A549 (cell line): ENCODE results near the gene SLCO3A1. TPM values are rescaled to one million over a fixed set of nuclear protein-coding genes. Genes with fewer than 3 reads are reported as not detected.

ENCODE experiments used
- ATAC-seq, 2 experiments: fragments of 200-7000 bp in 1 of 2; fragments of >200 bp in 1 of 2; cut with Nextera tagmentation in 1 of 2; cut with Tn5 transposase in 1 of 2; 3 replicates each; pipeline versions ENCODE4 v1.8.0 to v1.9.1; 2018 to 2020; ENCODE audit warnings: mild to moderate bottlenecking in 1 of 2, moderate library complexity in 1 of 2
- CTCF ChIA-PET: fragments of 300-600 bp; sonication (Branson Sonifier 250); formaldehyde crosslinking; extraction: SDS; loops from one replicate; lab custom pipeline; 2021; ENCODE audit warnings: antibody characterized with exemption, inconsistent platforms; lab: Yijun Ruan, JAX
- POLR2A ChIA-PET: fragments of 350-600 bp; formaldehyde crosslinking; extraction: SDS; loops from one replicate; lab custom pipeline; 2021; ENCODE audit warnings: antibody characterized with exemption, inconsistent platforms; lab: Yijun Ruan, JAX
- DNase-seq, 2 experiments: peaks; one replicate each; pipeline versions ENCODE4 v3.0.0 to v3.0.0-alpha.2; 2011 to 2016; ENCODE audit warnings: low read depth in 1 of 2, low spot score in 1 of 2
- FAIRE-seq: peaks from 2 replicates; lab custom pipeline; 2011; peaks lifted over from hg19 to GRCh38; lab: Jason Lieb, UNC
- H3K27ac ChIP-seq, 2 experiments: fragments of >200 bp; sonication (Bioruptor Twin); formaldehyde crosslinking; 3 replicates each; pipeline ENCODE4 v1.5.1; 2016 to 2017
- H3K4me1 ChIP-seq: fragments of >200 bp; sonication (Bioruptor Twin); formaldehyde crosslinking; 3 replicates; pipeline ENCODE4 v1.6.1; 2016
- H3K4me2 ChIP-seq: fragments of >200 bp; sonication (Bioruptor Twin); formaldehyde crosslinking; 3 replicates; pipeline ENCODE4 v1.6.1; 2016
- H3K4me3 ChIP-seq: fragments of >200 bp; sonication (Bioruptor Twin); formaldehyde crosslinking; 3 replicates; pipeline ENCODE4 v1.5.1; 2016
- H3K9me3 ChIP-seq: fragments of >200 bp; sonication (Bioruptor Twin); formaldehyde crosslinking; 3 replicates; pipeline ENCODE4 v1.6.1; 2016
- EP300 ChIP-seq, 2 experiments: fragments of >200 bp; sonication (Bioruptor Twin); formaldehyde crosslinking; IDR thresholded peaks; 2 replicates in 1 of 2; 3 replicates in 1 of 2; pipeline ENCODE4 v1.6.1; 2016 to 2017
- FOSL2 ChIP-seq, 2 experiments: fragments of 450-650 bp in 1 of 2; fragments of >200 bp in 1 of 2; sonication (Bioruptor Twin) in 1 of 2; formaldehyde crosslinking; IDR thresholded peaks; 2 replicates each; pipeline versions ENCODE4 v1.5.0 to v1.6.1; 2016 to 2020; ENCODE audit warnings: mild to moderate bottlenecking in 1 of 2, moderate library complexity in 1 of 2
- GATA3 ChIP-seq: IDR thresholded peaks from 2 replicates; pipeline ENCODE4 v1.6.1; 2012; ENCODE audit warnings: borderline replicate concordance
- HOXA7 ChIP-seq: fragments of 250-450 bp; sonication (Bioruptor Pico); IDR thresholded peaks from 2 replicates; pipeline ENCODE4 v1.5.0; 2020; ENCODE audit warnings: mild to moderate bottlenecking, moderate library complexity
- HOXB13 ChIP-seq: fragments of 250-450 bp; sonication (Bioruptor Pico); IDR thresholded peaks from 2 replicates; pipeline ENCODE4 v1.5.0; 2020; ENCODE audit warnings: low read depth, mild to moderate bottlenecking, moderate library complexity
- KDM1A ChIP-seq: fragments of 200-600 bp; sonication (generic); IDR thresholded peaks from 2 replicates; pipeline ENCODE4 v1.6.1; 2016; ENCODE audit warnings: low read depth, mild to moderate bottlenecking
- KDM5A ChIP-seq: fragments of 200-600 bp; sonication (generic); IDR thresholded peaks from 2 replicates; pipeline ENCODE4 v1.6.1; 2016; ENCODE audit warnings: antibody characterized with exemption, mild to moderate bottlenecking
- MAFK ChIP-seq: fragments of 450-650 bp; IDR thresholded peaks from 2 replicates; pipeline ENCODE4 v1.6.1; 2014; ENCODE audit not compliant: partially characterized antibody
- MAZ ChIP-seq: fragments of 150-350 bp; IDR thresholded peaks from 2 replicates; pipeline ENCODE4 v1.6.1; 2014; ENCODE audit warnings: antibody characterized with exemption, low read depth, low read length, borderline replicate concordance
- NR3C1 ChIP-seq: fragments of >200 bp; sonication (Bioruptor Twin); formaldehyde crosslinking; IDR thresholded peaks from 3 replicates; pipeline ENCODE4 v1.6.1; 2017
- POLR2AphosphoS2 ChIP-seq: conservative IDR thresholded peaks from 2 replicates; pipeline ENCODE4 v1.6.1; 2012; ENCODE audit warnings: low read length, improper control_type of control experiment, inconsistent platforms
- WGBS: methylation state at CpG from one replicate; pipeline ENCODE4 v1.1.6; 2017; ENCODE audit errors: missing lambda C conversion rate; 5-methylcytosine and 5-hydroxymethylcytosine counted together
- polyA plus RNA-seq, 4 experiments: library from polyadenylated mRNA; depleted of rRNA in 3 of 4; stranded (reverse); fragments of >200 nt; fragmentation: RNase III in 1 of 4; extraction: RNeasy Plus Mini Kit Qiagen cat#74134 plus additional on column Dnase treatment in 1 of 4; gene quantifications; 2 replicates in 3 of 4; 3 replicates in 1 of 4; pipeline ENCODE4 v1.2.3, GENCODE V29; 2011 to 2017
- TF ChIP-seq, protein P1 (sequence below): IDR thresholded peaks from 2 replicates; pipeline ENCODE4 v1.6.1; 2012; ENCODE audit warnings: low read depth, borderline replicate concordance
- TF ChIP-seq, protein P2 (sequence below): fragments of 150-350 bp; IDR thresholded peaks from 2 replicates; pipeline ENCODE4 v1.6.1; 2014; ENCODE audit warnings: low read depth, mild to moderate bottlenecking, low read length
- TF ChIP-seq, protein P3 (sequence below): fragments of >200 bp; sonication (Bioruptor Twin); formaldehyde crosslinking; IDR thresholded peaks from 2 replicates; pipeline ENCODE4 v1.6.1; 2016
- TF ChIP-seq, protein P4 (sequence below): IDR thresholded peaks from 2 replicates; pipeline ENCODE4 v1.6.1; 2012
- TF ChIP-seq, protein P5 (sequence below): fragments of >200 bp; sonication (Bioruptor Twin); formaldehyde crosslinking; IDR thresholded peaks from 3 replicates; pipeline ENCODE4 v1.5.1; 2016
- TF ChIP-seq, protein P6 (sequence below): fragments of 450-650 bp; IDR thresholded peaks from 2 replicates; pipeline ENCODE4 v1.6.1; 2014; ENCODE audit warnings: antibody characterized with exemption
- TF ChIP-seq, protein P7 (sequence below): IDR thresholded peaks from 2 replicates; pipeline ENCODE4 v1.6.1; 2012
- TF ChIP-seq, protein P8 (sequence below): fragments of 250-450 bp; sonication (Bioruptor Pico); IDR thresholded peaks from 2 replicates; pipeline ENCODE4 v1.5.0; 2020; ENCODE audit warnings: low read depth, mild to moderate bottlenecking, moderate library complexity

Gene SLCO3A1
- polyA plus RNA-seq, 2 of the 4 experiments (the other 2 are of a cell fraction): 16.8 to 17.0 TPM

DNA sequence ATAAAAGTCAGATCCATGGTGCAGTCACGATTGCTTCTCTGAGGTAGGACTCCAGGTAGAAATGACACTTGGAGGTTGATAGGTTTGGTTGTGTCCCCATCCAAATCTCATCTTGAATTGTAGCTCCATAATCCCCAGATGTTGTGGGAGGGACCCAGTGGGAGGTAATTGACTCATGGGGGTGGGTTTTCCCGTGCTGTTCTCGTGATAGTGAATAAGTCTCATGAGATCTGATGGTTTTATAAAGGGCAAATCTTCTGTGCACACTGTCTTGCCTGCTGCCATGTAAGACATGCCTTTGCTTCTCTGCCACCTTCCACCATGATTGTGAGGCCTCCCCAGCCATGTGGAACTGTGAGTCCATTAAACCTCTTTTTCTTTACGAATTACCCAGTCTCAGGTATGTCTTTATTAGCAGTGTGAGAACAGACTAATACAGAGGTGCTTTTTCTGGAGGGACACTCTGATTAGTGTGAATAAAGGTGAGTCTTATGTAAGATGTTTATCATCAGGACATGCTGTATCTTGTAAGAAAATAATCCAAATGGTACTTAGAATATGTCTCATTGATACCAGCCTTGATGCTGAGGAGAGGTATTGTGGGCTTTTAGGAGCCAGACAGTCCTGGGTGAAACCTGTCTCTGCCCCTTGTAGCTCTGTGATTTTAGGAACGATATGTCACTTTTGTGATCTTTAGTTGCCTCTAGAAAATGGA is 43.0 kb downstream of the SLCO3A1 start:
- H3K9me3 ChIP-seq: peaks cover 6% of the 10 kb centered on the region; the same call in 1 of the 3 replicates
- no peak for ATAC-seq
- no peak overlapping the region for H3K27ac ChIP-seq
- FAIRE-seq: no peak
- no peaks in the 10 kb centered on the region for H3K4me1 ChIP-seq
- no peak overlapping the region for H3K4me3 ChIP-seq
- TF ChIP-seq, protein P1, sequence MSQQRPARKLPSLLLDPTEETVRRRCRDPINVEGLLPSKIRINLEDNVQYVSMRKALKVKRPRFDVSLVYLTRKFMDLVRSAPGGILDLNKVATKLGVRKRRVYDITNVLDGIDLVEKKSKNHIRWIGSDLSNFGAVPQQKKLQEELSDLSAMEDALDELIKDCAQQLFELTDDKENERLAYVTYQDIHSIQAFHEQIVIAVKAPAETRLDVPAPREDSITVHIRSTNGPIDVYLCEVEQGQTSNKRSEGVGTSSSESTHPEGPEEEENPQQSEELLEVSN: no peak
- no peak for TF ChIP-seq POLR2AphosphoS2
- no peak for TF ChIP-seq EP300 (IDR thresholded peaks at IDR 0.05)
- TF ChIP-seq KDM1A: no peak
- TF ChIP-seq, protein P2, sequence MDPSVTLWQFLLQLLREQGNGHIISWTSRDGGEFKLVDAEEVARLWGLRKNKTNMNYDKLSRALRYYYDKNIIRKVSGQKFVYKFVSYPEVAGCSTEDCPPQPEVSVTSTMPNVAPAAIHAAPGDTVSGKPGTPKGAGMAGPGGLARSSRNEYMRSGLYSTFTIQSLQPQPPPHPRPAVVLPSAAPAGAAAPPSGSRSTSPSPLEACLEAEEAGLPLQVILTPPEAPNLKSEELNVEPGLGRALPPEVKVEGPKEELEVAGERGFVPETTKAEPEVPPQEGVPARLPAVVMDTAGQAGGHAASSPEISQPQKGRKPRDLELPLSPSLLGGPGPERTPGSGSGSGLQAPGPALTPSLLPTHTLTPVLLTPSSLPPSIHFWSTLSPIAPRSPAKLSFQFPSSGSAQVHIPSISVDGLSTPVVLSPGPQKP: no peak
- TF ChIP-seq NR3C1: no peak
- TF ChIP-seq, protein P3, sequence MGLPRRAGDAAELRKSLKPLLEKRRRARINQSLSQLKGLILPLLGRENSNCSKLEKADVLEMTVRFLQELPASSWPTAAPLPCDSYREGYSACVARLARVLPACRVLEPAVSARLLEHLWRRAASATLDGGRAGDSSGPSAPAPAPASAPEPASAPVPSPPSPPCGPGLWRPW: no peak
- TF ChIP-seq HOXB13 (CRISPR knock-in tag): no peak
- TF ChIP-seq MAZ: no peak
- TF ChIP-seq KDM5A: no peak
- TF ChIP-seq, protein P4, sequence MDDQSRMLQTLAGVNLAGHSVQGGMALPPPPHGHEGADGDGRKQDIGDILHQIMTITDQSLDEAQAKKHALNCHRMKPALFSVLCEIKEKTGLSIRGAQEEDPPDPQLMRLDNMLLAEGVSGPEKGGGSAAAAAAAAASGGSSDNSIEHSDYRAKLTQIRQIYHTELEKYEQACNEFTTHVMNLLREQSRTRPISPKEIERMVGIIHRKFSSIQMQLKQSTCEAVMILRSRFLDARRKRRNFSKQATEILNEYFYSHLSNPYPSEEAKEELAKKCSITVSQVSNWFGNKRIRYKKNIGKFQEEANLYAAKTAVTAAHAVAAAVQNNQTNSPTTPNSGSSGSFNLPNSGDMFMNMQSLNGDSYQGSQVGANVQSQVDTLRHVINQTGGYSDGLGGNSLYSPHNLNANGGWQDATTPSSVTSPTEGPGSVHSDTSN: no peak
- TF ChIP-seq, protein P5, sequence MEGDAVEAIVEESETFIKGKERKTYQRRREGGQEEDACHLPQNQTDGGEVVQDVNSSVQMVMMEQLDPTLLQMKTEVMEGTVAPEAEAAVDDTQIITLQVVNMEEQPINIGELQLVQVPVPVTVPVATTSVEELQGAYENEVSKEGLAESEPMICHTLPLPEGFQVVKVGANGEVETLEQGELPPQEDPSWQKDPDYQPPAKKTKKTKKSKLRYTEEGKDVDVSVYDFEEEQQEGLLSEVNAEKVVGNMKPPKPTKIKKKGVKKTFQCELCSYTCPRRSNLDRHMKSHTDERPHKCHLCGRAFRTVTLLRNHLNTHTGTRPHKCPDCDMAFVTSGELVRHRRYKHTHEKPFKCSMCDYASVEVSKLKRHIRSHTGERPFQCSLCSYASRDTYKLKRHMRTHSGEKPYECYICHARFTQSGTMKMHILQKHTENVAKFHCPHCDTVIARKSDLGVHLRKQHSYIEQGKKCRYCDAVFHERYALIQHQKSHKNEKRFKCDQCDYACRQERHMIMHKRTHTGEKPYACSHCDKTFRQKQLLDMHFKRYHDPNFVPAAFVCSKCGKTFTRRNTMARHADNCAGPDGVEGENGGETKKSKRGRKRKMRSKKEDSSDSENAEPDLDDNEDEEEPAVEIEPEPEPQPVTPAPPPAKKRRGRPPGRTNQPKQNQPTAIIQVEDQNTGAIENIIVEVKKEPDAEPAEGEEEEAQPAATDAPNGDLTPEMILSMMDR: no peak
- TF ChIP-seq, protein P6, sequence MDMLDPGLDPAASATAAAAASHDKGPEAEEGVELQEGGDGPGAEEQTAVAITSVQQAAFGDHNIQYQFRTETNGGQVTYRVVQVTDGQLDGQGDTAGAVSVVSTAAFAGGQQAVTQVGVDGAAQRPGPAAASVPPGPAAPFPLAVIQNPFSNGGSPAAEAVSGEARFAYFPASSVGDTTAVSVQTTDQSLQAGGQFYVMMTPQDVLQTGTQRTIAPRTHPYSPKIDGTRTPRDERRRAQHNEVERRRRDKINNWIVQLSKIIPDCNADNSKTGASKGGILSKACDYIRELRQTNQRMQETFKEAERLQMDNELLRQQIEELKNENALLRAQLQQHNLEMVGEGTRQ: no peak
- TF ChIP-seq, protein P7, sequence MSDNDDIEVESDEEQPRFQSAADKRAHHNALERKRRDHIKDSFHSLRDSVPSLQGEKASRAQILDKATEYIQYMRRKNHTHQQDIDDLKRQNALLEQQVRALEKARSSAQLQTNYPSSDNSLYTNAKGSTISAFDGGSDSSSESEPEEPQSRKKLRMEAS: no peak
- TF ChIP-seq MAFK: no peak
- TF ChIP-seq FOSL2 (IDR thresholded peaks at IDR 0.05): no peak
- no peak for TF ChIP-seq FOSL2 (CRISPR knock-in tag; IDR thresholded peaks at IDR 0.05)
- TF ChIP-seq GATA3: no peak
- TF ChIP-seq, protein P8, sequence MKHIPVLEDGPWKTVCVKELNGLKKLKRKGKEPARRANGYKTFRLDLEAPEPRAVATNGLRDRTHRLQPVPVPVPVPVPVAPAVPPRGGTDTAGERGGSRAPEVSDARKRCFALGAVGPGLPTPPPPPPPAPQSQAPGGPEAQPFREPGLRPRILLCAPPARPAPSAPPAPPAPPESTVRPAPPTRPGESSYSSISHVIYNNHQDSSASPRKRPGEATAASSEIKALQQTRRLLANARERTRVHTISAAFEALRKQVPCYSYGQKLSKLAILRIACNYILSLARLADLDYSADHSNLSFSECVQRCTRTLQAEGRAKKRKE (CRISPR knock-in tag): no peak
- TF ChIP-seq HOXA7: no peak
- ChIA-PET POLR2A (no interaction called here), CTCF (interaction anchor here (0.6 to 3.0 kb wide), 8 partner anchors 10 to 850 kb away, joined by 3 to 10 read pairs (median 6); partner anchors contain the start of gene SLCO3A1)
- no peak for DNase-seq
- H3K4me2 ChIP-seq: no peak overlapping the region
- 72% methylated on average over 5 of the region's 5 CpGs for whole genome bisulfite sequencing
